ENCODE data around the gene SYDE1.

DNA sequence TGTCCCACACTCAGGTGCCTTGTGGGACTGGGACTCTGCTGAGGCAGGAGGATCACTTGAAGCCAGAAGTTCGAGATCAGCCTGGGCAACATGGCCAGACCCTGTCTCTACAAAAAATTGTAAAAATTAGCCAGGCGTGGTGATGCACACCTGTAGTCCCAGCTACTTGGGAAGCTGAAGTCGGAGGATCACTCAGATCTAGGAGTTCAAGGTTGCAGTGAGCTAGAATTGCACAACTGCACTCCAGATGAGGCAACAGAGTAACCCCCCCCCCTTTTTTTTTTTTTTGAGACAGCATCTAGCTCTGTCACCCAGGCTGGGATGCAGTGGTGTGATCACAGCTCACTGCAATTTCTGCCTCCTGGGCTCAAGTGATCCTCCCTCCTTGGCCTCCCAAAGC is 11.0 kb upstream of the SYDE1 start:
- TF ChIP-seq, protein P1, sequence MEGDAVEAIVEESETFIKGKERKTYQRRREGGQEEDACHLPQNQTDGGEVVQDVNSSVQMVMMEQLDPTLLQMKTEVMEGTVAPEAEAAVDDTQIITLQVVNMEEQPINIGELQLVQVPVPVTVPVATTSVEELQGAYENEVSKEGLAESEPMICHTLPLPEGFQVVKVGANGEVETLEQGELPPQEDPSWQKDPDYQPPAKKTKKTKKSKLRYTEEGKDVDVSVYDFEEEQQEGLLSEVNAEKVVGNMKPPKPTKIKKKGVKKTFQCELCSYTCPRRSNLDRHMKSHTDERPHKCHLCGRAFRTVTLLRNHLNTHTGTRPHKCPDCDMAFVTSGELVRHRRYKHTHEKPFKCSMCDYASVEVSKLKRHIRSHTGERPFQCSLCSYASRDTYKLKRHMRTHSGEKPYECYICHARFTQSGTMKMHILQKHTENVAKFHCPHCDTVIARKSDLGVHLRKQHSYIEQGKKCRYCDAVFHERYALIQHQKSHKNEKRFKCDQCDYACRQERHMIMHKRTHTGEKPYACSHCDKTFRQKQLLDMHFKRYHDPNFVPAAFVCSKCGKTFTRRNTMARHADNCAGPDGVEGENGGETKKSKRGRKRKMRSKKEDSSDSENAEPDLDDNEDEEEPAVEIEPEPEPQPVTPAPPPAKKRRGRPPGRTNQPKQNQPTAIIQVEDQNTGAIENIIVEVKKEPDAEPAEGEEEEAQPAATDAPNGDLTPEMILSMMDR (IDR thresholded peaks at IDR 0.05) = no peak
- TF ChIP-seq ZFX (IDR thresholded peaks at IDR 0.05; ENCODE audit: borderline replicate concordance) = no peak

Measured in 22Rv1 (cell line).